OCI-LY7 (cell line): ENCODE measurements around the gene ZDHHC8. TPM values are rescaled to one million over a fixed set of nuclear protein-coding genes. Genes with fewer than 3 reads are reported as not detected.

Experiments used
- BruUV-seq: library from RNA; stranded (reverse); fragments of 400-500 nt; replicated peaks from 2 replicates; lab custom pipeline; 2021; lab: Mats Ljungman, UMichigan
- CTCF ChIA-PET: fragments of 300-600 bp; sonication (Branson Sonifier 250); formaldehyde crosslinking; loops from one replicate; lab custom pipeline; 2022; ENCODE audit warnings: antibody characterized with exemption; ENCODE audit not compliant: unreplicated experiment; lab: Charles Lee
- POLR2A ChIA-PET: fragments of 300-600 bp; sonication (Branson Sonifier 250); formaldehyde crosslinking; loops from one replicate; lab custom pipeline; 2022; ENCODE audit warnings: antibody characterized with exemption; lab: Charles Lee
- DNase-seq: peaks from one replicate; pipeline ENCODE4 v3.0.0-alpha.2; 2015; ENCODE audit warnings: low spot score
- H2AFZ ChIP-seq: fragments of 200-600 bp; sonication (generic), shearing (Covaris generic); 2 replicates; pipeline ENCODE4 v1.6.1; 2014; ENCODE audit warnings: mild to moderate bottlenecking, antibody characterized with exemption, low read length, moderate library complexity
- H3K27ac ChIP-seq: fragments of 200-600 bp; sonication (generic); 2 replicates; pipeline ENCODE4 v1.5.1; 2014; ENCODE audit warnings: mixed run types, low read depth, mild to moderate bottlenecking, moderate library complexity, low read length, inconsistent platforms; ENCODE audit not compliant: poor library complexity, severe bottlenecking
- H3K36me3 ChIP-seq: fragments of 200-600 bp; sonication (generic); 2 replicates; pipeline ENCODE4 v1.6.1; 2014; ENCODE audit warnings: mild to moderate bottlenecking, antibody characterized with exemption, low read length, moderate library complexity, mixed read lengths; ENCODE audit not compliant: insufficient read depth
- H3K4me1 ChIP-seq: fragments of 200-600 bp; sonication (generic); 2 replicates; pipeline ENCODE4 v1.5.1; 2014; ENCODE audit warnings: mild to moderate bottlenecking, low read length; ENCODE audit not compliant: insufficient read depth, poor library complexity, severe bottlenecking
- H3K4me2 ChIP-seq: fragments of 200-600 bp; sonication (generic); 2 replicates; pipeline ENCODE4 v1.6.1; 2014; ENCODE audit warnings: mild to moderate bottlenecking, low read length
- H3K4me3 ChIP-seq: fragments of 200-600 bp; sonication (generic); 2 replicates; pipeline ENCODE4 v1.5.1; 2014; ENCODE audit warnings: mild to moderate bottlenecking, low read depth, low read length; ENCODE audit not compliant: poor library complexity, severe bottlenecking
- H3K79me2 ChIP-seq: fragments of 200-600 bp; sonication (generic); 2 replicates; pipeline ENCODE4 v1.6.1; 2016; ENCODE audit warnings: low read depth, mild to moderate bottlenecking, low read length, moderate library complexity, mixed read lengths; ENCODE audit not compliant: insufficient read depth
- H3K9me2 ChIP-seq: fragments of 200-600 bp; sonication (generic); 2 replicates; pipeline ENCODE4 v1.6.1; 2016; ENCODE audit warnings: mild to moderate bottlenecking, low read length, mixed read lengths; ENCODE audit not compliant: insufficient read depth
- H3K9me3 ChIP-seq: fragments of 200-600 bp; sonication (generic); 2 replicates; pipeline ENCODE4 v1.6.1; 2014; ENCODE audit warnings: mild to moderate bottlenecking, mixed run types, low read length, mixed read lengths
- H4K20me1 ChIP-seq: fragments of 200-600 bp; sonication (generic); 2 replicates; pipeline ENCODE4 v1.6.1; 2014; ENCODE audit warnings: mild to moderate bottlenecking, antibody characterized with exemption, low read length, moderate library complexity, mixed read lengths; ENCODE audit not compliant: insufficient read depth
- EZH2phosphoT487 ChIP-seq: fragments of 200-600 bp; sonication (generic); IDR thresholded peaks from 2 replicates; pipeline ENCODE4 v1.6.1; 2018; ENCODE audit warnings: low read depth, borderline replicate concordance, mild to moderate bottlenecking, mixed run types, antibody characterized with exemption, low read length, moderate library complexity, mixed read lengths
- intact Hi-C: fragments of 100-400 bp; cut with micrococcal nuclease; formaldehyde crosslinking; loops from one replicate; pipeline ENCODE4 v1.10.0; 2022; ENCODE audit not compliant: unreplicated experiment
- total RNA-seq, 2 experiments: library from RNA; depleted of rRNA in 1 of 2; stranded (reverse); fragments of >200 nt in 1 of 2; shearing (Covaris generic) in 1 of 2; gene quantifications; 2 replicates each; pipeline ENCODE4 v1.2.3, GENCODE V29; 2014 to 2022
- TF ChIP-seq, protein P1 (sequence below): fragments of 200-600 bp; sonication (generic); conservative IDR thresholded peaks from 2 replicates; pipeline ENCODE4 v1.5.1; 2014; ENCODE audit warnings: mild to moderate bottlenecking, antibody characterized with exemption, low read length, moderate library complexity, mixed read lengths

The ZDHHC8 gene
- total RNA-seq, 2 experiments from 2014 or later, result 2.3 to 16.7 TPM

GRCh38 chr22:20128902-20129746 is 2.5 kb upstream of the ZDHHC8 start:
- BruUV-seq, result no TSS peak
- Histone ChIP-seq H4K20me1 (peaks cover 9% of the 10 kb centered on the region), H3K4me2 (no peak overlapping the region), H3K4me1 (peaks cover 11% of the 10 kb centered on the region), H3K9me2 (no peaks in the 10 kb centered on the region), H3K36me3 (peaks cover 47% of the 10 kb centered on the region), H3K27ac (peak overlapping the region; percentile 4), H3K9me3 (no peaks in the 10 kb centered on the region), H3K4me3 (no peak overlapping the region), H2AFZ (no peak overlapping the region), H3K79me2 (no peaks in the 10 kb centered on the region)
- no peak for TF ChIP-seq EZH2phosphoT487
- TF ChIP-seq, protein P1, sequence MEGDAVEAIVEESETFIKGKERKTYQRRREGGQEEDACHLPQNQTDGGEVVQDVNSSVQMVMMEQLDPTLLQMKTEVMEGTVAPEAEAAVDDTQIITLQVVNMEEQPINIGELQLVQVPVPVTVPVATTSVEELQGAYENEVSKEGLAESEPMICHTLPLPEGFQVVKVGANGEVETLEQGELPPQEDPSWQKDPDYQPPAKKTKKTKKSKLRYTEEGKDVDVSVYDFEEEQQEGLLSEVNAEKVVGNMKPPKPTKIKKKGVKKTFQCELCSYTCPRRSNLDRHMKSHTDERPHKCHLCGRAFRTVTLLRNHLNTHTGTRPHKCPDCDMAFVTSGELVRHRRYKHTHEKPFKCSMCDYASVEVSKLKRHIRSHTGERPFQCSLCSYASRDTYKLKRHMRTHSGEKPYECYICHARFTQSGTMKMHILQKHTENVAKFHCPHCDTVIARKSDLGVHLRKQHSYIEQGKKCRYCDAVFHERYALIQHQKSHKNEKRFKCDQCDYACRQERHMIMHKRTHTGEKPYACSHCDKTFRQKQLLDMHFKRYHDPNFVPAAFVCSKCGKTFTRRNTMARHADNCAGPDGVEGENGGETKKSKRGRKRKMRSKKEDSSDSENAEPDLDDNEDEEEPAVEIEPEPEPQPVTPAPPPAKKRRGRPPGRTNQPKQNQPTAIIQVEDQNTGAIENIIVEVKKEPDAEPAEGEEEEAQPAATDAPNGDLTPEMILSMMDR, result peak; percentile 80
- intact Hi-C loops, result loop anchor here (1.0 kb wide), 1 partner anchor 159 kb away; no protein-coding TSS in a partner anchor
- ChIA-PET POLR2A (no interaction called here), CTCF (no interaction called here)
- DNase-seq, result peak; percentile 63

DNA sequence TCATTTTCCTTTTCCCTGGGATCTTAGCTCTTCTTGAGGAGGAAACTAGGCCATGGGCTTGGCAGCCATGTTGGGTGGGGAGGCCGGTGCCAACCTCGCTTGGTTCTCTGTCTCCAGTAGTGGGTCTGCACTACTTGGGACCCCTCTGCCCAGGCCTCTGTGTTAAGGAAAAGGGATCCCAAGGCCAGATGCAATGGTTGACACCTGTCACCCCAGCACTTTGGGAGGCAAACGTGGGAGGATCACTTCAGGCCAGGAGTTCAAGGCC is 1.9 kb upstream of the ZDHHC8 start:
- ChIA-PET CTCF (no interaction called here), POLR2A (no interaction called here)
- Histone ChIP-seq H2AFZ (no peak overlapping the region), H4K20me1 (peaks cover 8% of the 10 kb centered on the region), H3K4me2 (no peak overlapping the region), H3K4me3 (no peak overlapping the region), H3K79me2 (no peaks in the 10 kb centered on the region), H3K36me3 (peaks cover 42% of the 10 kb centered on the region), H3K9me3 (no peaks in the 10 kb centered on the region), H3K9me2 (no peaks in the 10 kb centered on the region), H3K27ac (no peak overlapping the region), H3K4me1 (peaks cover 11% of the 10 kb centered on the region)
- BruUV-seq, result no TSS peak
- no peak for TF ChIP-seq EZH2phosphoT487
- TF ChIP-seq, protein P1, result no peak
- intact Hi-C loops, result loop anchor here (1.0 kb wide), 1 partner anchor 159 kb away; no protein-coding TSS in a partner anchor
- DNase-seq, result no peak

- Histone ChIP-seq H3K4me3 (no peak overlapping the region), H3K79me2 (no peaks in the 10 kb centered on the region), H3K9me2 (no peaks in the 10 kb centered on the region), H3K4me2 (no peak overlapping the region), H3K36me3 (peaks cover 35% of the 10 kb centered on the region), H4K20me1 (peaks cover 4% of the 10 kb centered on the region), H3K9me3 (no peaks in the 10 kb centered on the region), H3K27ac (no peak overlapping the region), H3K4me1 (peaks cover 13% of the 10 kb centered on the region), H2AFZ (no peak overlapping the region)
- no peak for DNase-seq
- ChIA-PET CTCF (no interaction called here), POLR2A (no interaction called here)
- TF ChIP-seq EZH2phosphoT487, result 0 out of 2 replicates have a peak, but pooled peaks have one; percentile 26
- TF ChIP-seq, protein P1, result no peak
- intact Hi-C loops, result no loop called here
- BruUV-seq, result no TSS peak
Observed at GRCh38 chr22:20130319-20130718, 1.3 kb upstream of the ZDHHC8 start.
